HepG2 (cell line): Measurements from ENCODE around the gene KIF6. TPM values are rescaled to one million over a fixed set of nuclear protein-coding genes. Genes with fewer than 3 reads are reported as not detected.

ENCODE experiments used
- ATAC-seq: fragments of 200-7000 bp; cut with Tn5 transposase; 3 replicates; pipeline ENCODE4 v1.9.1; 2020; ENCODE audit warnings: mild to moderate bottlenecking, moderate library complexity
- BruUV-seq: library from RNA; stranded (reverse); fragments of 400-500 nt; replicated peaks from 2 replicates; lab custom pipeline; 2021; lab: Mats Ljungman, UMichigan
- CTCF ChIA-PET: fragments of 300-600 bp; formaldehyde crosslinking; extraction: SDS; loops from one replicate; lab custom pipeline; 2021; ENCODE audit warnings: low total read pairs, inconsistent platforms, low intra/inter-chr PET ratio; lab: Yijun Ruan, JAX
- POLR2A ChIA-PET: fragments of 350-600 bp; sonication (Branson Sonifier 250); formaldehyde crosslinking; loops from one replicate; lab custom pipeline; 2020; ENCODE audit warnings: antibody characterized with exemption, inconsistent platforms; lab: Yijun Ruan, JAX
- DNase-seq: peaks from one replicate; pipeline ENCODE4 v3.0.0-alpha.2; 2015; ENCODE audit warnings: low spot score
- FAIRE-seq: peaks from 3 replicates; lab custom pipeline; 2011; peaks lifted over from hg19 to GRCh38; lab: Jason Lieb, UNC
- H2AFZ ChIP-seq: one replicate; pipeline ENCODE4 v1.6.1; 2011; ENCODE audit warnings: low read length, inconsistent platforms
- H3K27ac ChIP-seq: fragments of 300-600 bp; 3 replicates; pipeline ENCODE4 v1.8.0; 2011; ENCODE audit warnings: mixed run types, mild to moderate bottlenecking, mixed read lengths, low read length, inconsistent platforms; ENCODE audit not compliant: insufficient read depth; ENCODE audit errors: extremely low read length
- H3K27me3 ChIP-seq, 2 experiments: fragments of 200-600 bp in 1 of 2; 2 replicates in 1 of 2; 3 replicates in 1 of 2; pipeline versions ENCODE4 v1.6.0 to v1.8.0; 2011; ENCODE audit warnings: low read length in 2 of 2, mild to moderate bottlenecking in 2 of 2, moderate library complexity in 2 of 2, inconsistent platforms in 1 of 2; ENCODE audit not compliant: insufficient read depth in 2 of 2, control insufficient read depth in 1 of 2
- H3K36me3 ChIP-seq, 2 experiments: fragments of 200-600 bp in 1 of 2; replicated peaks in 1 of 2; 2 replicates in 1 of 2; 3 replicates in 1 of 2; pipeline versions ENCODE4 v1.5.1 to v1.8.0; 2011; ENCODE audit warnings: low read length in 2 of 2, inconsistent platforms in 1 of 2; ENCODE audit not compliant: insufficient read depth in 2 of 2, control insufficient read depth in 1 of 2
- H3K4me1 ChIP-seq: 2 replicates; pipeline ENCODE4 v1.5.1; 2012; ENCODE audit warnings: low read length, inconsistent platforms; ENCODE audit not compliant: insufficient read depth
- H3K4me2 ChIP-seq: 2 replicates; pipeline ENCODE4 v1.6.0; 2011; ENCODE audit warnings: low read depth, low read length, inconsistent platforms
- H3K4me3 ChIP-seq, 3 experiments: fragments of 200-600 bp in 1 of 3; sonication (generic), shearing (Covaris generic) in 1 of 3; replicated peaks in 1 of 3; 2 replicates each; pipeline ENCODE4 v1.5.1; 2011 to 2016; ENCODE audit warnings: low read length in 3 of 3, inconsistent platforms in 2 of 3, low read depth in 2 of 3, mild to moderate bottlenecking in 2 of 3, control low read depth in 1 of 3, mixed read lengths in 1 of 3; ENCODE audit not compliant: insufficient read depth in 1 of 3
- H3K79me2 ChIP-seq: one replicate; pipeline ENCODE4 v1.6.1; 2011; ENCODE audit warnings: low read length, inconsistent platforms; ENCODE audit not compliant: insufficient read depth
- H3K9ac ChIP-seq: 2 replicates; pipeline ENCODE4 v1.6.0; 2011; ENCODE audit warnings: mild to moderate bottlenecking, low read depth, low read length, inconsistent platforms; ENCODE audit not compliant: insufficient read depth
- H3K9me3 ChIP-seq: 2 replicates; pipeline ENCODE4 v1.5.1; 2012; ENCODE audit warnings: mild to moderate bottlenecking, low read length
- H4K20me1 ChIP-seq: 2 replicates; pipeline ENCODE4 v1.6.0; 2011; ENCODE audit warnings: inconsistent platforms, mild to moderate bottlenecking, low read length, moderate library complexity; ENCODE audit not compliant: insufficient read depth
- ARHGAP35 ChIP-seq: sonication (generic); formaldehyde crosslinking; IDR thresholded peaks from 2 replicates; pipeline ENCODE4 v1.9.0; 2022; ENCODE audit warnings: mild to moderate bottlenecking, inconsistent platforms, moderate library complexity, missing genetic modification reagents, borderline replicate concordance
- CSRNP2 ChIP-seq: sonication (generic); formaldehyde crosslinking; conservative IDR thresholded peaks from 2 replicates; pipeline ENCODE4 v1.8.0; 2022; ENCODE audit warnings: low read depth, missing genetic modification reagents
- EED ChIP-seq: sonication (generic); formaldehyde crosslinking; IDR thresholded peaks from 2 replicates; pipeline ENCODE4 v1.5.0; 2020; ENCODE audit warnings: mild to moderate bottlenecking, missing genetic modification reagents
- FIP1L1 ChIP-seq: fragments of 200-400 bp; formaldehyde crosslinking; IDR thresholded peaks from 2 replicates; pipeline ENCODE4 v1.6.1; 2018; ENCODE audit warnings: low read depth, mild to moderate bottlenecking, low read length, moderate library complexity, borderline replicate concordance; ENCODE audit not compliant: insufficient read depth
- KMT2A ChIP-seq: sonication (generic); formaldehyde crosslinking; IDR thresholded peaks from 2 replicates; pipeline ENCODE4 v1.4.0; 2020; ENCODE audit warnings: missing genetic modification reagents
- PRPF4 ChIP-seq: fragments of 200-400 bp; formaldehyde crosslinking; IDR thresholded peaks from 2 replicates; pipeline ENCODE4 v1.6.1; 2016; ENCODE audit warnings: low read length, low read depth; ENCODE audit not compliant: poor library complexity, severe bottlenecking
- RXRA ChIP-seq: sonication (generic); formaldehyde crosslinking; IDR thresholded peaks from 2 replicates; pipeline ENCODE4 v1.5.1; 2020; ENCODE audit warnings: missing genetic modification reagents
- TBL1XR1 ChIP-seq: fragments of 150-350 bp; IDR thresholded peaks from 2 replicates; pipeline ENCODE4 v1.6.1; 2014; ENCODE audit warnings: borderline replicate concordance, low read length; ENCODE audit not compliant: partially characterized antibody
- ZFP62 ChIP-seq: sonication (generic); formaldehyde crosslinking; IDR thresholded peaks from 2 replicates; pipeline ENCODE4 v1.4.0; 2020; ENCODE audit warnings: missing genetic modification reagents
- ZMAT5 ChIP-seq: sonication (generic); formaldehyde crosslinking; IDR thresholded peaks from 2 replicates; pipeline ENCODE4 v1.5.0; 2020; ENCODE audit warnings: mild to moderate bottlenecking, low read depth, missing genetic modification reagents, borderline replicate concordance
- ZNF33A ChIP-seq: sonication (generic); formaldehyde crosslinking; IDR thresholded peaks from 2 replicates; pipeline ENCODE4 v1.5.1; 2020; ENCODE audit warnings: missing genetic modification reagents, mild to moderate bottlenecking, moderate library complexity, borderline replicate concordance
- ZNF382 ChIP-seq: sonication (generic); formaldehyde crosslinking; IDR thresholded peaks from 2 replicates; pipeline ENCODE4 v1.5.0; 2020; ENCODE audit warnings: missing genetic modification reagents, mild to moderate bottlenecking, borderline replicate concordance
- ZNF670 ChIP-seq: sonication (generic); formaldehyde crosslinking; IDR thresholded peaks from 2 replicates; pipeline ENCODE4 v1.8.0; 2022; ENCODE audit warnings: mild to moderate bottlenecking, missing genetic modification reagents, borderline replicate concordance
- ZNF720 ChIP-seq: sonication (generic); formaldehyde crosslinking; IDR thresholded peaks from 2 replicates; pipeline ENCODE4 v1.4.0; 2020; ENCODE audit warnings: missing genetic modification reagents
- ZNF740 ChIP-seq: sonication (generic); formaldehyde crosslinking; IDR thresholded peaks from 2 replicates; pipeline ENCODE4 v1.4.0; 2020; ENCODE audit warnings: missing genetic modification reagents
- WGBS: methylation state at CpG from one replicate; pipeline ENCODE4 v1.1.6; 2017; ENCODE audit warnings: low lambda C conversion rate; 5-methylcytosine and 5-hydroxymethylcytosine counted together
- in situ Hi-C: cut with HindIII; loops from 2 replicates; pipeline ENCODE4 v1.10.0; 2017; ENCODE audit warnings: low pct_unique_long_range_greater_than_20kb; ENCODE audit not compliant: extremely low pct_ligation_motif_present
- intact Hi-C: fragments of 100-400 bp; cut with micrococcal nuclease; formaldehyde crosslinking; loops from one replicate; pipeline ENCODE4 v1.10.0; 2022; ENCODE audit not compliant: unreplicated experiment
- polyA plus RNA-seq, 8 experiments: library from polyadenylated mRNA; depleted of rRNA in 3 of 8; stranded (reverse) in 7 of 8; unstranded in 1 of 8; fragments of >200 nt; fragmentation: Illumina TruSeq in 4 of 8; extraction: Trizol in 4 of 8; gene quantifications; 2 replicates each; pipeline versions ENCODE4 v1.2.1 to v1.2.3, GENCODE V29; 2011 to 2016; ENCODE audit warnings: low read depth in 4 of 8, missing spikeins in 1 of 8, mixed read lengths in 1 of 8; ENCODE audit not compliant: insufficient read depth in 1 of 8
- total RNA-seq, 5 experiments: library from RNA; depleted of rRNA; stranded (reverse); fragments of >200 nt; fragmentation: Illumina TruSeq; extraction: Trizol; gene quantifications; 2 replicates each; pipeline ENCODE4 v1.2.3, GENCODE V29; 2016; ENCODE audit warnings: low read depth in 1 of 5

KIF6 gene
- total and polyA plus RNA-seq, 2 of the 13 experiments (the other 11 are each of a cell fraction or from before 2014, with no cell fraction given) = 0.04 to 0.27 TPM

GRCh38 chr6:39765508-39766065 is 40.4 kb upstream of the KIF6 start:
- Histone ChIP-seq H3K9me3 (no peaks in the 10 kb centered on the region), H3K27me3 (no peaks in the 10 kb centered on the region), H3K9ac (no peak overlapping the region), H3K79me2 (no peaks in the 10 kb centered on the region), H3K4me1 (no peaks in the 10 kb centered on the region), H3K27ac (no peak overlapping the region), H2AFZ (no peak overlapping the region), H4K20me1 (no peaks in the 10 kb centered on the region), H3K4me3 (no peak overlapping the region), H3K4me2 (no peak overlapping the region), H3K36me3 (no peaks in the 10 kb centered on the region)
- intact Hi-C loops (no loop called here), in situ Hi-C loops (no loop called here)
- ATAC-seq (no peak), DNase-seq (no peak), FAIRE-seq (no peak)
- CTCF ChIA-PET = no interaction called here
- no peak for TF ChIP-seq RXRA
- no peak for TF ChIP-seq ZNF33A
- no peak for TF ChIP-seq ZNF670 (CRISPR knock-in tag)
- TF ChIP-seq ARHGAP35 = no peak
- no peak for TF ChIP-seq PRPF4
- TF ChIP-seq KMT2A (CRISPR knock-in tag) = no peak
- TF ChIP-seq ZFP62 (CRISPR knock-in tag) = no peak
- no peak for TF ChIP-seq ZMAT5 (CRISPR knock-in tag)
- no peak for TF ChIP-seq TBL1XR1
- no peak for TF ChIP-seq EED (CRISPR knock-in tag)
- no peak for TF ChIP-seq CSRNP2 (CRISPR knock-in tag)
- no peak for TF ChIP-seq ZNF740 (CRISPR knock-in tag)
- no peak for TF ChIP-seq ZNF720 (CRISPR knock-in tag)
- TF ChIP-seq ZNF382 (CRISPR knock-in tag) = no peak
- no peak for TF ChIP-seq FIP1L1
- POLR2A ChIA-PET = no interaction called here
- 0% methylated on average over 3 of the region's 3 CpGs for WGBS
- BruUV-seq = no TSS peak
